Lung (tissue), 12 donors: ENCODE results near the gene FLNC. TPM values are rescaled to one million over a fixed set of nuclear protein-coding genes. Genes with fewer than 3 reads are reported as not detected.
A peak's percentile ranks its signal among the peaks of the same experiment; 100 is the strongest.

ENCODE experiments used
- ATAC-seq: fragments of 200-7000 bp; cut with Tn5 transposase; one replicate; pipeline ENCODE4 v1.9.1; 2020; ENCODE audit warnings: moderate number of reproducible peaks; ENCODE audit not compliant: insufficient read depth, low FRiP score
- DNase-seq, 3 donors: peaks; one replicate each; pipeline ENCODE4 v3.0.0-alpha.2; 2013 to 2017
- H3K27ac ChIP-seq, 2 donors: one replicate each; pipeline ENCODE4 v1.5.1; 2013; ENCODE audit warnings: mild to moderate bottlenecking in 2 of 2, moderate library complexity in 2 of 2, control low read depth in 1 of 2, inconsistent platforms in 1 of 2, low read depth in 1 of 2, low read length in 1 of 2
- H3K27me3 ChIP-seq, 3 donors: one replicate each; pipeline ENCODE4 v1.5.1; 2013; ENCODE audit warnings: low read length in 2 of 3; ENCODE audit not compliant: control insufficient read depth in 3 of 3, insufficient read depth in 3 of 3
- H3K36me3 ChIP-seq, 4 donors: one replicate each; pipeline ENCODE4 v1.5.1; 2013; ENCODE audit warnings: low read length in 4 of 4, mild to moderate bottlenecking in 1 of 4, moderate library complexity in 1 of 4; ENCODE audit not compliant: control insufficient read depth in 4 of 4, insufficient read depth in 4 of 4
- H3K4me1 ChIP-seq, 5 donors: one replicate each; pipeline ENCODE4 v1.5.1; 2013; ENCODE audit warnings: low read length in 5 of 5, mild to moderate bottlenecking in 2 of 5, moderate library complexity in 1 of 5; ENCODE audit not compliant: control insufficient read depth in 5 of 5, insufficient read depth in 5 of 5
- H3K4me3 ChIP-seq: one replicate; pipeline ENCODE4 v1.5.1; 2013; ENCODE audit warnings: mild to moderate bottlenecking, control low read depth, moderate library complexity
- H3K9ac ChIP-seq, 2 donors: one replicate each; pipeline ENCODE4 v1.5.1; 2013; ENCODE audit warnings: low read length in 2 of 2, control low read depth in 1 of 2; ENCODE audit not compliant: insufficient read depth in 1 of 2
- H3K9me3 ChIP-seq, 4 donors: one replicate each; pipeline ENCODE4 v1.5.1; 2013; ENCODE audit warnings: low read length in 3 of 4, mild to moderate bottlenecking in 1 of 4, moderate library complexity in 1 of 4; ENCODE audit not compliant: control insufficient read depth in 4 of 4, insufficient read depth in 3 of 4
- WGBS, 2 donors: extraction: QIAGEN DNeasy Blood & Tissue Kit; methylation state at CpG; one replicate each; pipeline ENCODE4 v1.1.7; 2013; 5-methylcytosine and 5-hydroxymethylcytosine counted together
- polyA plus RNA-seq, 2 donors: library from polyadenylated mRNA; stranded (reverse); fragments of 200-250 nt; gene quantifications; one replicate each; pipeline ENCODE4 v1.2.1, GENCODE V29; 2013
- total RNA-seq, 2 donors: library from RNA; depleted of rRNA in 1 of 2; stranded (reverse); fragments of >200 nt in 1 of 2; gene quantifications; one replicate each; pipeline ENCODE4 v1.2.1, GENCODE V29; 2014 to 2021
- TF ChIP-seq, protein P1 (sequence below): IDR thresholded peaks from 2 replicates; pipeline ENCODE4 v1.5.1; 2012; ENCODE audit warnings: mild to moderate bottlenecking; ENCODE audit errors: control extremely low read depth, extremely low read depth
- donor health status: control.
- donor health status: control.
- donor health status: Bipolar disorder and iron deficiency.
- donor health status: healthy.
- donor health status: DM: yes; HTN: yes; CAD: no.

Gene FLNC
- total and polyA plus RNA-seq, 4 donors, result 2.0 to 24.2 (median 7.7) TPM

DNA sequence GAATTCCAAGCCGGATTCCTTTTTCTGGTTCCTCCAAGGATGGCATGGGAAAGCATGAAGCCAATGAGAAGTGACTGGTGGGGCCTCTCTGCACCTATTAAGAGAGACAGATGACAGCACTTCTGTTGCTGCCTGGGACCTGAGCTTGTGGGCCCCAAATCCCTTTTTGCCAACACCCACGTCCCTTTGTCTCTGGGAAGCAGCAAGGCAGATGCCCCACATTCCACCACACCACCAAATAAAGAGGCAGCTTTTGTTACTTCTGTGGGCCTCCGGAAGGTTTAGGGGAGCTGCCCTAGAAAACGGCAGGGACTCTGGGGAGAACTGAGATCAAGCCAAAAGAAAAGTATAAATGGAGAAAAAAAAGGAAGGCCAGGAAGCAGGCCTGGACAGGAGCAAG lies 35.1 kb upstream of the FLNC start:
- Histone ChIP-seq H3K4me3 (no peak overlapping the region), H3K27me3 (no peaks in the 10 kb centered on the region), H3K36me3 (no peaks in the 10 kb centered on the region), H3K27ac (no peak overlapping the region), H3K4me1 (peaks cover 0 to 12% (median 5%) of the 10 kb centered on the region in 5 donors), H3K9ac (no peak overlapping the region), H3K9me3 (no peaks in the 10 kb centered on the region)
- ATAC-seq (no peak), DNase-seq (no peak)
- WGBS, 2 donors, result 88 to 95% methylated on average over 4 of the region's 4 CpGs
- TF ChIP-seq, protein P1, sequence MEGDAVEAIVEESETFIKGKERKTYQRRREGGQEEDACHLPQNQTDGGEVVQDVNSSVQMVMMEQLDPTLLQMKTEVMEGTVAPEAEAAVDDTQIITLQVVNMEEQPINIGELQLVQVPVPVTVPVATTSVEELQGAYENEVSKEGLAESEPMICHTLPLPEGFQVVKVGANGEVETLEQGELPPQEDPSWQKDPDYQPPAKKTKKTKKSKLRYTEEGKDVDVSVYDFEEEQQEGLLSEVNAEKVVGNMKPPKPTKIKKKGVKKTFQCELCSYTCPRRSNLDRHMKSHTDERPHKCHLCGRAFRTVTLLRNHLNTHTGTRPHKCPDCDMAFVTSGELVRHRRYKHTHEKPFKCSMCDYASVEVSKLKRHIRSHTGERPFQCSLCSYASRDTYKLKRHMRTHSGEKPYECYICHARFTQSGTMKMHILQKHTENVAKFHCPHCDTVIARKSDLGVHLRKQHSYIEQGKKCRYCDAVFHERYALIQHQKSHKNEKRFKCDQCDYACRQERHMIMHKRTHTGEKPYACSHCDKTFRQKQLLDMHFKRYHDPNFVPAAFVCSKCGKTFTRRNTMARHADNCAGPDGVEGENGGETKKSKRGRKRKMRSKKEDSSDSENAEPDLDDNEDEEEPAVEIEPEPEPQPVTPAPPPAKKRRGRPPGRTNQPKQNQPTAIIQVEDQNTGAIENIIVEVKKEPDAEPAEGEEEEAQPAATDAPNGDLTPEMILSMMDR, result no peak

DNA sequence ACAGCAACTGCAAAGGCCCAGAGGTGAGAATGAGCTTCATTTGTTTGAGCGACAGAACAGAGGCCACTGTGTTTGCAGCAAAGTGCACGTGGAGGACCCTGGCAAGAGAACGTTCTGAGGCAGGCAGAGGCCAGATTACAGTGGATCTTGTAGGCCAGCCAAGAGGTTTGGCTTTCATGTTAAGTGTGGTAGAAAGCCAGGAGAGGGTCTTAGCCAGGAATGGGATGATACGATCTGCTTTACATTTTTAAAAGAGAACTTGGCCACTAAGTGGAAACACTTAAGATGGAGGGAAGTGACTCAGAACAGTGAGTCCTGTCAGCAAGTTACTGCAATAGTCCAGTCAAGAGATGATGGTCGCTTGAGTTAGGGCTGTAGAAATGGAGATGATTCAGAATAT lies 33.9 kb upstream of the FLNC start:
- 66 to 80% methylated on average over 5 of the region's 5 CpGs for WGBS, 2 donors
- peaks cover 0 to 7% (median 4%) of the 10 kb centered on the region in 5 donors for H3K4me1 ChIP-seq
- H3K4me3 ChIP-seq, result no peak overlapping the region
- no peak overlapping the region for H3K27ac ChIP-seq
- no peak overlapping the region for H3K9ac ChIP-seq
- peak in 2 of 3 donors; percentile 53 to 67 for DNase-seq
- ATAC-seq, result no peak
- TF ChIP-seq, protein P1, result no peak
- H3K9me3 ChIP-seq, result no peaks in the 10 kb centered on the region
- H3K36me3 ChIP-seq, result no peaks in the 10 kb centered on the region
- H3K27me3 ChIP-seq, result no peaks in the 10 kb centered on the region

DNA sequence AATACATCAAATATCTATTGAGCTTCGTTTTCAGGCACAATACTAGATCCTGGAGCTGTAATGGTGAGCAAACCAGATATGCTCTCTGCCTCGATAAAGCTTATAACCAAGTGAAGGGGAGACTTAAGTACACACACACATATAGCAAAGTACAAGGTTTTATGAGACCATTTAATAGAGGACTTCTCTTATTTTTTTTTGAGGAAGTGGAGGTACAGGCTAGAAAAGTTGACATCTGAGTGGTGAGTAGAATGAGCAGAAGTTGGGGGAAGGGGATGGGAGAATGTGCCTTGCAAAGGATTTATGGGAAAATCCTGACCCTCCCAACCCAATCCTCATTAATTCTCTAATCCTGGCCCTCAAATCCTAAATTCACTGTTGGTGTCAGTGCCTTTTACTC lies 30.8 kb upstream of the FLNC start:
- no peak overlapping the region for H3K27ac ChIP-seq
- ATAC-seq (no peak), DNase-seq (no peak)
- no peaks in the 10 kb centered on the region for H3K9me3 ChIP-seq
- no peak overlapping the region for H3K4me3 ChIP-seq
- WGBS, 2 donors, result 72 to 79% methylated on average over 2 of the region's 2 CpGs
- no peak overlapping the region for H3K9ac ChIP-seq
- no peaks in the 10 kb centered on the region for H3K4me1 ChIP-seq
- peaks cover 0 to 2% (median 0%) of the 10 kb centered on the region in 4 donors for H3K36me3 ChIP-seq
- TF ChIP-seq, protein P1, result no peak
- H3K27me3 ChIP-seq, result no peaks in the 10 kb centered on the region

DNA sequence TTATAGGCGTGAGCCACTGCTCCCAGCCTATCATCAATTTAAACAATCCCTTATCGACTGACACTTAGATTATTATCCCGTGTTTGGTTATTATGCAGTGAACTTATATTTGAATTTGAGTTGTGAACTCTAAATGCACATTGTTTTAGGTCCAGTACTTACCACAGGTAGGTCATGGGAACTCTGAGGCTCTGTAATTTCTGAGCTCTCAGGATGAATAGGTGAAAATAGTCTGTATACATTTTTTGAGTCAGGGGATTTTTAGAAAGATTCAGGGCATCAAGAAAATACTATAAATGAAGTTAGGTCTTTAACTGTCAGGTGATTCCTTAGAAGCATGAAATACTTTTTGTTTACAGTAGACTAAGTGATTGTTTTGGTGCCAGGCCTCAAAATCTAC lies 29.6 kb upstream of the FLNC start:
- Histone ChIP-seq H3K9me3 (no peaks in the 10 kb centered on the region), H3K36me3 (peaks cover 0 to 3% (median under 1%) of the 10 kb centered on the region in 4 donors), H3K27ac (no peak overlapping the region), H3K9ac (no peak overlapping the region), H3K4me1 (no peaks in the 10 kb centered on the region), H3K27me3 (no peaks in the 10 kb centered on the region), H3K4me3 (no peak overlapping the region)
- 91 to 92% methylated on average over 3 of the region's 3 CpGs for WGBS, 2 donors
- ATAC-seq (no peak), DNase-seq (no peak)
- TF ChIP-seq, protein P1, result no peak
